Kidney glomerular epithelial cell (primary cell): ENCODE measurements around the gene SOX5.
A peak's percentile ranks its signal among the peaks of the same experiment; 100 is the strongest.
"Not testable (repeated sequence)": the region's sequence is repeated elsewhere in the genome, so short reads cannot be mapped to it uniquely, and the experiment has no call there.

Experiments
- DNase-seq: peaks from one replicate; lab custom pipeline; 2025; lab: John Stamatoyannopoulos, UW

Gene SOX5

DNA sequence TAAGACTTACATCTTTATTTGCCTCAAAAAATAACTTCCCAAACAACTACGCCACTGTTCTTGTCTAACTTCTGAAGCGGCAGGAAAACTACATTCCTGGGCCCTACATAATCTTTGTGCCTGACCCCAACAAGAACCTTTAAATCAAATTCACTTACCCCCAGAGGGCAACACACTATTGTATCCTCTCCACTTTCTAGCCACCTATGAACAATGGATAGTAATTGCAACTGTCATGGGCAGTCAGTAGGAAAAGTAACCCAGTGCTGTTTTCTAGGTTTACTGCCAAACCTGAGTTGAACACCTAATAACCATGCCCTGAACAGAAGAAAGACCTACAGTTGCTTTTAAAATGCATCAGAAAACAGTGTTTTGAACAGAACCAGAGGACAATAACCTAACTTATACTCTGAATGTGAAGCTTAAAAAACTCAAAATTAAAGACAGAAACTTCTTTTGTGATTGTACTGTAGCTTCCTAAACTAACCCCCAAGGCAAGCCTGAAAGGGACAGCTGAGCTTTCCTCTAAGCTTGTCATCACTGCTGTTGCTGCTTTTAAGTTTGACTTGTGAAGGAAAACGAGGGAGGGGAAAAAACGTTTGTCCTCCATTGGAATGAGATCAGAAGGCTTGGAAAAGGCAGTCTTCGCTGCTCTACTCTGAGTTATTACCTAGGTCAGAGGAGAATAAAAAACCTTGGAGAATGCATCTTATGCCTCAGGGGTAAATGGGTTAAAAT is 195.7 kb downstream of the SOX5 start:
- DNase-seq: no peak

DNA sequence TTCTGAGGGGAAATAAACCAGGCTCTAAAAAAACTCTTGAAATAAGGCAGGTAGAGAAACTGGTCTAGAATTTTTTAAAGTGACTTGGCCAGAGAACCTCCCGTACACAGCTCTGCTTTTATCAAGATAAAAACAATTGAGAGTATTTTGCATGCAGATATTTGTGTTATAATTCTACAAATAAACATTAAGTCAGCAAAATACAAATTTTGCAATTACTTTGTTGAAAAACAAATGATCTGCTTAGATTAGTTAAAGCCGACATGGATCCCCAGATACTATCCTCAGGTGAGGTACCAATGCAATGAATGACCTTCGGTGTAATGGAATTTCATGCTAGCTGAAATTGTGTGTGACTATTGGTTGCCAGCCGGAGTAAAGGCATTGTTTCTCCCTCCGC is 197.2 kb downstream of the SOX5 start:
- no peak for DNase-seq

DNA sequence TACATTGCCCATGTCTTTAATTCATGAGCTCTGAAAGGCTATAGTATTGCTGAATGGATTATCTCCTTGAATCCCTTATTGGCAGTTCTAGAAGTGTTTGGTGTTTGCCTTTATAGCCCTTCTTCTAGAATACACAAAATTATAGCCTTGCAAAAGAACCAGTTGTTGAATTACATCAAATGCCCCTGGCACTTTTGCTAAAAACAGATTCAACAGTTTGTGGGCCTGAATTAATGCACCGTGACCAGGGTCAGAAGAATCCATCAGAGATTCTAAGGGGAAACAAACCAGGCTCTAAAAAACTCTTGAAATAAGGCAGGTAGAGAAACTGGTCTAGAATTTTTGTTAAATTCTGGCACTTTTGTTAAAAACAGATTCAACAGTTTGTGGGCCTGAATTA is 197.8 kb downstream of the SOX5 start:
- DNase-seq: no peak

- DNase-seq: no peak
Measured at GRCh38 chr12:23750923-23751322, 198.5 kb downstream of the SOX5 start.

DNA sequence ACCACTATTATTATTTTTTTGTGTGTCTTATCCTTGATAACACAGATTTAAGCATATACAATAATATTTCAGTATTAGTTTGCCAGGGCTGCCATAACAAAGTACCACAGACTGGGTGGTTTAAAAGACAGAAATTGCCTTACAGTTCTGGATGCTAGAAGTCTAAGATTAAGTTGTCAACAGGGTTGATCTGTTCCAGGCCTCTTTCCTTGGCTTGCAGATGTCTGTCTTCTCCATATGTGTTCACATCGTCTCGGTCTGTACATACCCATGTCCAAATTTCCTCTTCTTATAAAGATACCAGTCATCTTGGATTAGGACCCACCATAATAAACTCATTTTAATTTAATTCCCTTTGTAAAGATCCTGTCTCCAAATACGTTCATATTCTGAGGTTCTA is 204.8 kb downstream of the SOX5 start:
- DNase-seq: no peak

- no peak for DNase-seq
Measured at GRCh38 chr12:23742574-23742973, 206.9 kb downstream of the SOX5 start.

DNA sequence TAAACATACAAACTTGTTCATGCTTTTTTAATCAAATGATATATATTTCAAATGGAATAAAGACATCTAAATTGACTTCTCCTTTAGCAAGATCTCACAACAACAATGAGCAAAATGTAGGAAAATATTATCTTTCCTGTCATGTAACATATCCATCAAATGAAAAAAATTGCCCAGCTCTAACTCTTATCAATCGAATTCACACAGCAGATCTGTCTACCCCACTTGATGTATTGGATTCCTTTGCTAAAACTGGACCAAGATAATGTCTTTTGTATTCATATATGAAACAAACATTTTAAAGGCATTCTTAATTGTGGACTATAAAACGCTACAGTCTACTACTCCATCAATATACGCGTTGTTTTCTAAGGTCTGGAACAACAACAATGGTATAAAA is 218.0 kb downstream of the SOX5 start:
- no peak for DNase-seq

- DNase-seq: no peak
Measured at GRCh38 chr12:23731035-23731434, 218.4 kb downstream of the SOX5 start.

DNA sequence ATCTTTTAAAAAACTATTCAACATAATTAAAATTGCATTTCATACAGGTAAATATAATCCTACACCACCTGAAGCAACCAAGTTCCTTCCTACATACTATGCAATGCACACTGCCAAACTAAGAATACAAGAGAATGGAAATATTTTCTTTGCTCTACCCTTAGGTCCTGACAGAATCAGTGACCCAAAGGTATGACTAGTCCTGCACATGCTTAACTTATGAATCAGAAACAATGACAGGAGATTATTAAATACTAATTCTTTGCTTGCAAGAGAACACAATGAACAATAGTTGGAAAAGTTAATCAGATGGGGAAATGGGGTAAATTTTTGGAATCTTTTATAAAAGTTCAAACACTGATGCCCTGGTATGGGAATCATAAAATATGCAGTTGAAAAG is 220.1 kb downstream of the SOX5 start:
- peak; percentile 43 for DNase-seq

DNA sequence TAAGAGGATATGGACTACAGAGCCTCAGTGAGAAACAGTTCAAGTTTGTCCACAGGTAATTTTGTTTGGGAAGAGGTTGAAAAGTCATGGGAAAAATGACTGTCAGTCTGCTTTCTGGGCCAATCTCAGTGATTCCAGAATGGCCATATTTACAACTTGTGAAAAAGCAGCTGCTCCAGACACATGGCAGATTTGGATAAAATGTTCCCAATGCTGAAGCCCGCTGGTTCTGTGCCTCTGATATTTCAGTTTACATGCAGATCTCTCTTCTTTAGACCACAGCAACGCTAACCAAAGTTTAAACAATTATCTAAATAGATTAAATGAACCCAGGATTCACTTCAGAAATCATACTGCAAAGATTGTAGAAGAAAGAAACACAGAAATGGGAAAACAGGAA is 222.8 kb downstream of the SOX5 start:
- DNase-seq: no peak

GRCh38 chr12:23722655-23723054 is 226.8 kb downstream of the SOX5 start:
- no peak for DNase-seq

- no peak for DNase-seq
Measured at GRCh38 chr12:23721268-23721667, 228.2 kb downstream of the SOX5 start.

DNA sequence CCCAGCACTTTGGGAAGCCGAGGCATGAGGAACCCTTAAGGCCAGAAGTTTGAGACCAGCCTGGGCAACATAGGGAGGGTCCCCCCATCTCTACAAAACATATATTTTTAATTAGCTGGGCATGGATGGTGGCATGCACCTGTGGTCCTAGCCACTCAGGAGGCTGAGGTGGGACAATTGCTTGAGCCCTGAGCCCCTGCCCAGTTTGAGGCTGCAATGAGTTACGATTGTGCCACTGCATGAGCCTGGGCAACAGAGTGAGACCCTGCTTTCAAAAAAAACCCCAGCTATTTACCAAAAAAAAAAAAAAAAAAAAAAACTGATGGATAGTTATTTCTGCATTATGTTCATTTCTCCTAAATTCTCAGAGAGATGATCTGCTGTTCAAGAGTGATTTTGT is 230.0 kb downstream of the SOX5 start:
- DNase-seq: no peak

DNA sequence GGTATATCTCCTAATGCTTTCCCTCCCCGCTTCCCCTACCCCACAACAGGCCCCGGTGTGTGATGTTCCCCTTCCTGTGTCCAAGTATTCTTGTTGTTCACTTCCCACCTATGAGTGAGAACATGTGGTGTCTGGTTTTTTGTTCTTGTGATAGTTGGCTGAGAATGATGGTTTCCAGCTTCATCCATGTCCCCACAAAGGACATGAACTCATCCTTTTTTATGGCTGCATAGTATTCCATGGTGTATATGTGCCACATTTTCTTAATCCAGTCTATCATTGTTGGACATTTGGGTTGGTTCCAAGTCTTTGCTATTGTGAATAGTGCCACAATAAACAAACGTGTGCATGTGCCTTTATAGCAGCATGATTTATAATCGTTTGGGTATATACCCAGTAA is 239.1 kb downstream of the SOX5 start:
- not testable (repeated sequence) for DNase-seq

GRCh38 chr12:23708185-23708837 is 241.2 kb downstream of the SOX5 start:
- DNase-seq: no peak

DNA sequence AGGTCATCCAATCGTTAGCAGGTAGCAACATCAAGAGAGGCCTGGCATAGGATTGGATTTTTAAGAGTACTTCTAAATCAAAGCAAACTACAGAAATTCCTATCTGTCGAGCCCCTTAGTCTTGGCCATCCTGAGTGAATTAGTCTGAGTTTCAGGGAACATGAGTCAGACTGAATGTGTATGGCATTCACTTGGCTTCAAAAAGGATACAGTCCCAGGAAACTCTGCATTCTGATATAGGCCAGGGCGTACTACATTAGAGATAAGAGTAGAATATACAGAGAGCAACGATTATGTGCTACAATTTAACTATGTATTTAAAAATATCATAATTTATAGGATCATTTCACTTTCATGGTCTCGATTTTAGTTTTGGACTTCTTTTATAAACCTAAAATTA is 242.2 kb downstream of the SOX5 start:
- no peak for DNase-seq

- DNase-seq: no peak
Measured at GRCh38 chr12:23704992-23705943, 244.2 kb downstream of the SOX5 start.

DNA sequence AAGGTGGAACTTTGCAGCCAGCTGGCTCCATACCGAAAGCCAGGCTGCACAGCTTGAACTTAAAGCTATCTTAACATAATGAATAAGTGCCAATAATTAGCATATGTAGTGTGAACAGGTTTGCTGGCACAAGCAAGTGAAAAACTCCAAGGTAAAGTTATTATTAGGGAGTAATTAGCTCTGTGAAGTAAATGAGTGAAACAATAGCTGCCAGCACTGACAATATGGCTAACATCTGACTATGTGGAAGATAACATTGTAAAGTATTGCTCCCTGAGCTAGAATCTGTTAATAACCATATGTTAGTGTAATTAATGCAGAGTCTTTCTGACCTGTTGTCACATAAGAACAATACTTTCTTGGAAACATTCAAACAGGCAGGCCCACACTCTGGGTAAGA is 246.4 kb downstream of the SOX5 start:
- DNase-seq: no peak

DNA sequence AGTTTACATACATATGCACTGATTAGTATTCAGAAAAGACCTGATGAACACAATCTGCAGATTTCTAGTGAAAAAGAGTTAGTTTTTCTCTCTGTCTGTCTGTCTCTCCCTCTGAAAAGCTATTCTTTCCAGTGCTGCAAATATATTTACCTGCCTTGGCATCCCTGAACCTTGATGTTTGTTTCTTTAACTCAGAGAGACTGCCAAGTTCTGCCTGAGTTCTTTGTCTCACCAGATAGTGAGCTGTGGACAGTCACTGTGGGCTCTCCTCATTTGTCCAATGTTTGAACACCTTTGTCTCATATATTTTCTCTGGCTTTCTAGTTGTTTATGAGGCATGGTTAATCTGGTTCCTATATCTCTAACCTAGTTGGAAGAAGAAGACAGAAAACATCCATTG is 250.4 kb downstream of the SOX5 start:
- DNase-seq: no peak

DNA sequence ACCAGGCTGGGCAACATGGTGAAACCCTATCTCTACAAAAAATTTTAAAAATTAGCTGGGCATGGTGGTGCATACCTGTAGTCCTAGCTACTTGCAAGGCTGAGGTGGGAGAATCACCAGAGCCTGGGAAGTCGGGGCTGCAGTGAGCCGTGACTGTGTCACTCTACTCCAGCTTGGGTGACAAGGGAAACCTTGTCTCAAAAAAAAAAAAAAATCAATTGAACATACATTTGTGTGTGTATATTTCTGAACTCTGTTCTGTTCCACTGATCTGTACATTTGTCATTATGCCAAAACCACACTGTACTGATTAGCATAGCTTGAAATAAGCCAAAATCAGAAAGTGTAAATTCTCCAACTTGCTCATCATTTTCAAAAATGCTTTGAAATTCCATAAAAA is 254.6 kb downstream of the SOX5 start:
- no peak for DNase-seq

- no peak for DNase-seq
Measured at GRCh38 chr12:23694307-23694706, 255.2 kb downstream of the SOX5 start.

- DNase-seq: no peak
Measured at GRCh38 chr12:23687947-23688346, 261.5 kb downstream of the SOX5 start.

DNA sequence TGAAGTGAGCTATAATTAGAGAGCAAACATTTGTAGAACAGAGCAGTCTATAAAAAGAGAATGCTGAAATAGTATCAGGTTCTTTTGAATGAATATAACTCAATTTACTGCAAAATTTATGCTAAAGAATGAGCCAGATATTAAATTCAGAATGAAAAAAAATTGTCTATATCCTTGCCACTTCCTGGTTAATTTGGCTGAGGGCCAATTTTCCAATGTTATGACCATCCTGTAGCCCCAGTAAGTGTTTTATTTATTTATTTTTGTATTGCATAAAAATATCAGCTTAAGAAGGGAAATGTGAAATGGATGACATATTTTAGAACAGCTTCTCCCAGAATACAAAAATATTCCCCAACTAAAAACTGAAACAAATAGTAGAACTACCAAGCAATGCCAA is 263.4 kb downstream of the SOX5 start:
- no peak for DNase-seq
